ENCODE measurements around the gene PLGLB1.
A peak's percentile ranks its signal among the peaks of the same experiment; 100 is the strongest.
"Not testable (repeated sequence)": the region's sequence is repeated elsewhere in the genome, so short reads cannot be mapped to it uniquely, and the experiment has no call there.

PLGLB1 gene

DNA sequence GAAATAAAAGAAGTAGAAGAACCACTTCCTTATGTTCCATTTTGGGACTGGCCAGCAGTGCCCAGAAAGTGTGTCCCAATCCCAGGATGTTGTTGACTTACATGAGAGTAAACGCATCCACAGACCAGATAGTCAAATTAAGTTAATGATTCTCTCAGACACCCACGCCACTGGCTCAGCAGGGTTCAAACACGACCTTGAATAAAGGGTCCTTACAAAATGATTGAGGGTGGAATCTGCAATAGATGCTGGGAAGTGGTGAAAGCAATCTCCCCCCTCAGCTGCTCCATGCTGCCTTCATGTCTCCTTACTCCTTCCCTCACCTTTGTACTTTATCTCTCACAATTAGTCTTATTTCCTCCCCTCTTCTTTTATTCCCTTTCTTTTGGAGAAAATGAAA, at the start of gene PLGLB1:
Gene PLGLB1 (minus strand): TSS at position 101 of the 400 bp plus-strand sequence. CDS start 61 bp downstream, at position 40.
- DNase-seq; intact Hi-C loops (cut with DNase I): not testable (repeated sequence)

DNA sequence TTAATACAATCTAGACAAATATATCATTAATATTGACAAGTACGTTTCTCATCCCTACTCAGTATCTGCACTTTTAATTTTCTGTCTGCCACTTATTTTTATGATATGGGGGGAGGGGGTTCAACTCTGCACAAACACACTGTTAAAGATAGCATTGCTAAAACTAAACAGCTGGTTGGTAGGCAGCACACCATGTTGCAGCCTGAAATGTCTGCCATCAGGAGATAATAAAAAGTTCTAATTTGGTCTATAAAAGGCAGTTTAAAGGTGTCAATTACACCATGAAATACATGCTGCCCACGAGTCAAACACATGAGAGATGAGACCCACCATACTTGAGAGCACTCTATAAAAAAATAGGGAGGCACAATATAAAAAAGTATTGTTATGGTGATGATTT, 42.7 kb upstream of the PLGLB1 start:
- intact Hi-C loops (cut with DNase I): not testable (repeated sequence)

DNA sequence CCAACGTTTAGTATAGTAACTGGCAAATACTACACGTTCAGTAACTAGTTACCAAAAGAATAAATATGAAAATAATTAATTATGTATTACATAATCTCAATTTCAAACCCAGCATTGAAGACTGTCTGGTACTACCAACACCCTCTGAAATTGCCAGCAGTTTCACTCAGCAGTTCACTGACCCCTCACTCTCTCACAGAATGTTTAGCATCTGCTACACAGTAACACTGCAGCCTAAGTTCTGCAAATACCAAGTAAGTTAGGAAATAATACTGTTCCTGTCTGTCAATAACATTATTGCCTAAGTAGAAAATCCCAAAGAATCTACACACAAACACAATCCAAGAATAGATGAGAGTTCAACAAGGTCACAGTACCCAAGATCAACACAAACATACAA, 41.8 kb upstream of the PLGLB1 start:
- DNase-seq; intact Hi-C loops (cut with DNase I): not testable (repeated sequence)

More for the DNA sequence above, 42.7 kb upstream of the PLGLB1 start:
- DNase-seq: not testable (repeated sequence)

DNA sequence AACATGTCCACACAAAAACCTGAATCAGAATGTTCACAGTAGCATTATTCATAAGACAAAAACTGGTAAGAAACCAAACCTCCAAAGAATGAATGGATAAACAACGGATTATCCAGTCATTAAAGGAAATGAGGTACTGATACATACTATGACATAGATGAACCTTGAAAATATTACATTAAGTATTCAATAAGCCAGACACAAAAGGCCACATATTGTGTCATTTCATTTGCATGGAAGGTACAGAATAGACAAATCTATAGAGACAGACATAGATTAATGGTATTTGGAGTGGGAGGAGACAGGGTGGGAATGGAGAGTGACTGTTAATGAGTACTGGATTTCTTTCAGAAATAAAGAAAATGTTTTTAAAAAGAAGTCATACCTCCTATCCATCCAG, 39.9 kb upstream of the PLGLB1 start:
- intact Hi-C loops (cut with DNase I); DNase-seq: not testable (repeated sequence)

DNA sequence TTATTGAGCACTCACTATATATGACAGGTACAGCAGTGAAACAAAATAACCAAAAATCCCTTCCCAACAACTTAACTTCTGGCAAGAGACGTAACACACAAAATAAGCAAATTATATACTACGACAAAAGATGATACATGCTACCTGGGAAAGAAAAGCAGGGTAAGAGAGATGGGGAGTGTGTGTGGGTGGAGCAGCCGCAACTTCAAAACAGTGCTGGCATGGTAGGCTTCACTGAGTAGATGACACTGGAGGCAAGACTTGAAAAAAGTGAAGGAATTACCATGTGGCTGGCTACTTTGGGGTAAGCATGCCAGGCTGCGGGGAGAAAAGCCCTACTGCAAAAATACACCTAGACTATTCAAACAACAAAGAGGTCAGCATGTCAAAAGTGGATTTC, 36.0 kb upstream of the PLGLB1 start:
- DNase-seq; intact Hi-C loops (cut with DNase I): not testable (repeated sequence)

DNA sequence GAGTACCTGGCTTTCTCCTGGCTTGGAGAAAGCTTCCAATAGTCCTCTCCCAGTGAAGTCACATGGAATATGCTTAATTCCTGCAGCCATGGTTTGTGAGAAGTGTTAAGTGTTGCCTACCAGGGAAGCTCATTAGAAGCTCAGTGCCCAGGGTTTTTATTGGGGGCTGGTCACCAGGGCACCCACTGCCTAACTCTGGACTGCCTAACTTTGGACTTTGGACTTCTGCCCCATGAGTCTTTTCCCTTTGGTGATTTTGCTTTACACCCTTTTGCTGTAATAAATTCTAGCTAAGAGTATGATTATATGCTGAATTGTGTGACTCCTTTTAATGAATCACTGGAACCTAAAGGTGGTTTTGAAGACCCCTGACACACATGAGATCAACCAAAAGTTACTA, 35.2 kb upstream of the PLGLB1 start:
- intact Hi-C loops (cut with DNase I); DNase-seq: not testable (repeated sequence)

DNA sequence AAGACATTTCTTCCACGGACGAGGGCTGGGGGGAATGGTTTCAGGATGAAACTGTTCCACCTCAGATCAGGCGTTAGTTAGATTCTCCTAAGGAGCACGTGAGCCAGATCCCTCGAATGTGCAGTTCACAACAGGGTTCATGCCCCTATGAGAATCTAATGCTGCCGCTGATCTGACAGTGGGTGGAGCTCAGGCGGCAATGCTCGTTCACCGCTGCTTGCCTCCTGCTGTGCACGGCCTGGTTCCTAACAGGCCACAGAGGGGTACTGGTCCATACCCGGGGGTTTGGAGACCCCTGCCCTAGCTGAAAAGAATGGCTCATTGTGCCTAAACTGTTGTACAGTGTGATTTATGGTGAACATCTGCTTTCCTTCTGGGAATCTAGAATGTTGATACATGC, 34.8 kb upstream of the PLGLB1 start:
- intact Hi-C loops (cut with DNase I); DNase-seq: not testable (repeated sequence)

DNA sequence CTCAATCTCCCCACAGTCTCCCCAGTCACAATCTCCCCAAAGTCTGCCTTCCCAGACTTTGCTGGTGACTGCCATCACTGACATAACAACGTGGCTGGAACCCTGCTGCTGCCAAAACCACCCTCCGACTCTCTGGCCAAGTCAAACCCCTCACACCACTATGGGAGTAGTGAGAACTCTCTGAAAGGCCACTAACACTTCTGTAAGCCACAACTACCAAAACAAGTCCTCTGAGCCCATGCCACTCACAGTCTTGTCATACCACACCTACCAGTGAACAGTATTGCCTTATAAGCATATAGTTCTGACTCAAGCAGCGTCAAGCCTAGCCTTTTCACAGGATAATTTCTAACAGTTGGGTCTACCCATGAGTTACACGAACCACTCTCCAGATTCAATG, 32.7 kb upstream of the PLGLB1 start:
- intact Hi-C loops (cut with DNase I); DNase-seq: not testable (repeated sequence)

DNA sequence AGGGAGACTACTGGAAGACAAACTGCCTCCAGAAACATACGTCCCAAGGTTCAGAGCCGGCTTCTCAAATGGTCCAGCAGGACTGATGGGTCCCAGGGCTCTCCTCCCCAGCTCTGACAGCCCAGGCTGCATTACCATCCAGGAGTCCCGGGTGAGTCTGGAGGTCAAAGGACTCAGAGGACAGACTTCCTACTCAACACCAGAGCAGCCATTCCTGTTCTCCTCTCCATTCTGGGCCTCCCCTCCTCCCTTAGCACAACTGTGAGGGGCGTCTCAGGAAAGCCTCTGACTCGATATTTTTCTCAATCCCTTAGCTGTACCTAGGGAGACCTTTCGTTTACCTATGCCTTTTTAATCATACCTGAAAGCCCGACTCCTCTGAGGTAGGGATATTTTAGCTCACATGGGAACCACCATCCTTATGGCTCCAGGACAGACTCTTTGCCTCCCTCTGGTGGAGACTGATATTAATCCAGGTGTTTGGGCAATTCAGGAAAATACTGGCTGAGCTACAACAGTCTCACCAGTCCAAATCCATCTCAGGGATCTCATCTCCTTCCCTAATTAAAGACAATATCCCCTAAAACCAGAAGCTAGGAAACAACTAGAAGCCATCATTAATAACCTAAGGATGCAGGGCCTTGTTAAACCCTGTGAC, 19.8 kb upstream of the PLGLB1 start:
- DNase-seq; intact Hi-C loops (cut with DNase I): not testable (repeated sequence)

DNA sequence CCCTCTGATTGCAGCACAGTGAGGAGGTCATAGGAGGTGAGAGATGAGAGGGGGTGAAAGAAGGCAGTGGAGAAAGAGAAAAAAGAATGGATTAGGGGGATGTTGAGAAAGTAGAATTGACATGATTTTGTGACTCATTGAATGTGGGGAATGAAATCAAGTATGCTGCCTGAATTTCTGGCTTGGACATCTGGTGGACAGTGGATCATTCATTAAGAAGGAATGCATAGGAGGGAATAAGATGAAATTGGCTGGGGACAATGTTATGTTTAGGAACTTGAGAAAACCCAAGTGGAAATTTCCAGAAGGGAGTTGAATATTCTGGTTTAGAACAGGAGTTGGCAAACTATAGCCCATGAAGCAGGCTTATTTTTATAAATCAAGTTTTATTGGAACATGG, 7.0 kb upstream of the PLGLB1 start:
- DNase-seq; intact Hi-C loops (cut with DNase I): not testable (repeated sequence)

DNA sequence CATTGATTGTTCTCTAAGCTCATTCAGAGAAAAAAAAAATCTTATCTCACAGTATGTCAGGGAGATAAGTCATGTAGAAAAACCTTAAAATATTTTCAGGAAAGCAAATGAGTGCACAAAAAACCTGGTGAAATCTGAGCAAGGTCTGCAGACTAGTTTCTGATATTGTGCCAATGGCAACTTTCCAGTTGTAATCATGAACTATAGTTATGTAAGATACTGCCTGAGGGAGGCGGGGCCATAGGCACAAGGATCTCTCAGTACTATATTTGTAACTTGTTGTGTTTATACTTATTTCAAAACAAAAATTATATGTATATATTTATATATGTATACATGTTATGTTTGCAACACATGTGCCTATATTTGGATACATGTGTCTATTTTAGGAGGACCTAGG, 5.2 kb upstream of the PLGLB1 start:
- DNase-seq; intact Hi-C loops (cut with DNase I): not testable (repeated sequence)

DNA sequence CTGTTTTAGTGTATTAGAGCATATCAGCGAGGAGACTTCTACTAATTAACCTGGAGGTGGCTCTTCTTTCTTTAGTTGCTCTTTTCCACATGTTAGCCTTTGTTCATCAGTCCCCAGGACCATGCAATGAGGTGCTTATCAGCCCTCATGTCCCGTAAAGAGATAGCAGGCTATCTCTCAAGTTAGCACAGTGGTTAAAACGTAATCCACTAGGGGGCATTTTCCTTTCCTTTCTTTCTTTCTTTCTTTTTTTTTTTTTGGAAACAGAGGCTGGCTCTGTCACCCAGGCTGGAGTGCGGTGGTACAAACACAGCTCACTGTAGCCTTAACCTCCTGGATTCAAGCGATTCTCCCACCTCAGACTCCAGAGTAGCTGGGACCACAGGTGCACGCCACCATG, 4.3 kb upstream of the PLGLB1 start:
- DNase-seq: peak in 1 of 10 donors; percentile 1
- intact Hi-C loops (cut with DNase I): not testable (repeated sequence)

DNA sequence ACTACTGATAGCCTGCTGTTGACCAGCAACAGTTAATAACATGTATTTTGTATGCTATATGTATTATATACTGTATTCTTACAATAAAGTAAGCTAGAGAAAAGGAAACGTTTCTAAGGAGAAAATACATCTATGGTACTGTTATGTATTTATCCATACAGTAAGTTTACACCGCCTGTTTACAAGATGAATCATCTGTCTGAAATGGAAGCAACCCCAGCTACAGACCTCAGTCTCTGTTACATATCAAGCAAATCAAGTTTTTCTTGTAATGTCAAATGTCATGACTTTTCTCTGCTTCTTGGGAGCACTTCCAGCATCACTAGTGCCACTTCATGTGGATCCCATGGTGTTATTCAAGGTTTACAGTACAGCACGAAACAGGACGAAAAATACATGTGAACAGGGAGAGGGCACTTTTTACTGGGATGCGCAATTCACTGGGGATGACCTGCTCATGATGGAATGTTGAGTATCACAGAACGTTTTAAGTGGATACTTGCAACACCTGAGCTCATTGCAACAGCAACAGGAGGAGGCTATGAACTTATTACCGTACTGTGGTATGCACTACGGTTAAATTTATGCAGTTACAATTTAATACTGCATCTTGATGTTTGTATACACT, 2.5 kb upstream of the PLGLB1 start:
- intact Hi-C loops (cut with DNase I); DNase-seq: not testable (repeated sequence)

DNA sequence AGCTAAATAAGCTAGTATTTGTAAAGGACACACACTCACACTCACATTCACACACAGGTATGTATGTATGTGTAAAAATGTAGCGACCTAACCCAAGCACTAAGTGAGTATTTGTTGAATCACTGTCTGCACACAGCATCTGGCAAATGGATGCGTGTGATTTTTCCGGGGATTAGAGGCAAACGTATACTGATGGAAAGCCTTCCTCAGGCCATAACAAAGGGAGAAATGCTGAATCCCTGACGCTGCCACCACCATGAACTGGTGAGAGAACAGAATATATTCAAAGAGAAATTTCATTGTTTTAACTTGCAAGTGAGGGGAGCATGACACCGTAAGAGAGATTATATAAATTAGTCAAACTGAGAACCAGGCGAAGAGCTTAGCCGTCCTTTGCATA, 601 bp downstream of the PLGLB1 start:
- intact Hi-C loops (cut with DNase I); DNase-seq: not testable (repeated sequence)

DNA sequence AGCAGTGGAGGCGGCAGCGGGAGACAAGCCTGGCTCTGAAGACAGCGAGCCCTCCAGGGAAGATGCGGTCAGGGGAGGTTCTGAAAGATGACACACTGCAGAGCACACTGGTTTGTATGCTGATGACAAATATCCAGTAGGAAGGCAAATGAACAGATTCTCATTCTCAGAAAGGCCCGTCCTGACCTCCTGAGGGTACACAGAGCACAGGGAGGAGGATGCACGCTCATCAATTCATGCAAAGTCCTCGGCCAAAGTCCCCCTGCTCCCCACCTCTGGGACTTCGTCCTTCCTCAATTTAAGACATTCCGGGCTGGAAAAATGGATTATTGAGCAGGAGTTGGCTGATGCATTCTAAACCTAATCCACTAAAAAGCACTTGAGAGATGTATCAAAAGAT, 2.6 kb downstream of the PLGLB1 start:
- intact Hi-C loops (cut with DNase I): not testable (repeated sequence)
- DNase-seq: peak in 1 of 10 donors; percentile 22

DNA sequence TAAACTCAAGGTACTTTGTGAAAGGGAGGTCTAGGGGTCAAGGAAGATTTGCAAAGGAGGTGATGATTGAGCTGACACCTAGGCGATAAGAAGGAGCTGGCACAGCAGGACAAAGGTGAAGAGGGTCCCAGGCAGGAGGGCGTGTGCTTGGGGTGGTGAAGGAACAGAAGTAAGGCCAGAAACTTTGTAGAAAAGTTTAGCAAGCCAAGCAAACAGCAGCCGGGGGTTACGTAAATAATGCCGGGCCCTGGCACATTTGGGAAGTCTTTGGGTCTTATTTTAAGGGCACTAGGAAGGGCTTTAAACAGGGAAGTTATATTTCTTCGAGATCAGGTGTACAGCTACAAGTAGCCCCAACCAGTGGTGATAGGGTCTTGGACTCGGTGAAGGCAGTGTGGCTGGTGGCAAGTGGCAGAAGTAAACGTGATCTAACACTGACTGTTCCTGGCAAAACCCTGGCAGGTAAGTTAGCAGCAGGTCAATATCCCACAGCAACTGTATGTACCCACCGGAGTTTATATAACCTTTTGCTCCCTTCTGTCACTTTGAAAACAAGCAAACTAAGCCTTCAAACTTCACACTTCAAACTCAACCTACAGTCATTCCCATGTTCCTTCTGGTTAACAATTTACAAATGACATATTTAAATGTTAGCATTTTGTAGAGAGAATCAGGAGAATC, 7.0 kb downstream of the PLGLB1 start:
- DNase-seq; intact Hi-C loops (cut with DNase I): not testable (repeated sequence)

DNA sequence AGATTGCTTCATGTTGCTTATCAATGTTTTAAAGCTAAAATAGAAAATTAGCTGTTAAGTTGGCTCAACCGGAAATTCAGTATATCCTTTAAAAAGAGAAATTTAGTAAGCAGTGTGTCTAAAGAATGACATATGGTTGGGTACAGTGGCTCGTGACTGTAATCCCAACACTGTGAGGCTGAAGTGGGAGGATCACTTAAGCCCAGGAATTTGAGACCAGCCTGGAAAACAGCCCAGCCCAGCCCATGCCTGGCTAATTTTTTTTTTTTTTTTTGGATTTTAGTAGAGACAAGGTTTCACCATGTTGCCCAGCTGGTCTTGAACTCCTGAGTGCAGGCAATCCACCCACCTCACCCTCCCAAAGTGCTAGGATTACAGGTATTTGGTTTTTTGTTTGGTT, 17.2 kb downstream of the PLGLB1 start:
- intact Hi-C loops (cut with DNase I); DNase-seq: not testable (repeated sequence)

Data from posterior cingulate gyrus (tissue), 11 donors.